Measurements from ENCODE around the gene PPFIBP2.
A peak's percentile ranks its signal among the peaks of the same experiment; 100 is the strongest.

- TF ChIP-seq POLR2A (IDR thresholded peaks at IDR 0.05) (no peak), CTCF (IDR thresholded peaks at IDR 0.05) (peak; percentile 63 to 81 (median 66))
These were observed 174.5 kb downstream of the PPFIBP2 start for GRCh38 chr11:7688238-7688826.

All from adrenal gland (tissue), 5 donors.